Measurements from ENCODE around the gene KLHL20.
"Not testable (repeated sequence)": the region's sequence is repeated elsewhere in the genome, so short reads cannot be mapped to it uniquely, and the experiment has no call there.

Gene KLHL20

GRCh38 chr1:173714759-173715537 is at the start of gene KLHL20:
TSS of gene KLHL20 (plus strand) at chr1:173714981. CDS start at chr1:173716044, 1,063 bp downstream.
- no peak for TF ChIP-seq CTCF (IDR thresholded peaks at IDR 0.05; ENCODE audit: low read depth, low read length)
- DNase-seq (ENCODE audit: extremely low read depth, low read depth): peak; percentile 69

- no peak for TF ChIP-seq CTCF (IDR thresholded peaks at IDR 0.05; ENCODE audit: low read depth, low read length)
- no peak for DNase-seq (ENCODE audit: extremely low read depth, low read depth)
Observed at GRCh38 chr1:173666646-173667045, 48.1 kb upstream of the KLHL20 start.

- DNase-seq (ENCODE audit: extremely low read depth, low read depth): no peak
- TF ChIP-seq CTCF (IDR thresholded peaks at IDR 0.05; ENCODE audit: low read depth, low read length): no peak
Observed at GRCh38 chr1:173669491-173669941, 45.3 kb upstream of the KLHL20 start, which contains the start of gene ANKRD45. TSS of gene ANKRD45 (minus strand) at chr1:173669851. CDS start at chr1:173659418, 10,433 bp downstream.

GRCh38 chr1:173674496-173674895 is 40.3 kb upstream of the KLHL20 start:
- not testable (repeated sequence) for DNase-seq (ENCODE audit: extremely low read depth, low read depth)

- DNase-seq (ENCODE audit: extremely low read depth, low read depth): not testable (repeated sequence)
Observed at GRCh38 chr1:173680152-173680551, 34.6 kb upstream of the KLHL20 start.

GRCh38 chr1:173682184-173682583 is 32.6 kb upstream of the KLHL20 start:
- DNase-seq (ENCODE audit: extremely low read depth, low read depth): peak; percentile 4
- no peak for TF ChIP-seq CTCF (IDR thresholded peaks at IDR 0.05; ENCODE audit: low read depth, low read length)

- not testable (repeated sequence) for DNase-seq (ENCODE audit: extremely low read depth, low read depth)
Observed at GRCh38 chr1:173683838-173684237, 30.9 kb upstream of the KLHL20 start.

GRCh38 chr1:173685121-173685520 is 29.7 kb upstream of the KLHL20 start:
- not testable (repeated sequence) for DNase-seq (ENCODE audit: extremely low read depth, low read depth)

GRCh38 chr1:173688300-173688699 is 26.5 kb upstream of the KLHL20 start:
- DNase-seq (ENCODE audit: extremely low read depth, low read depth): no peak
- no peak for TF ChIP-seq CTCF (IDR thresholded peaks at IDR 0.05; ENCODE audit: low read depth, low read length)

All from AG09319 (cell line).